Activated naive CD4-positive, alpha-beta T cell treated with anti-CD3 and anti-CD28 coated beads, Interleukin-2, amount 50 U/mL, for 72 hours (primary cell): ENCODE results near the gene MAD2L2. TPM values are rescaled to one million over a fixed set of nuclear protein-coding genes. Genes with fewer than 3 reads are reported as not detected.

ENCODE experiments used
- ATAC-seq, 2 donors: fragments of 150-1000 bp; cut with Tn5 transposase; 2 replicates each; pipeline ENCODE4 v1.10.0; 2021; ENCODE audit warnings: mild to moderate bottlenecking in 2 of 2, moderate library complexity in 2 of 2
- DNase-seq, 2 donors: peaks; one replicate each; pipeline ENCODE4 v3.0.0; 2021 to 2022; ENCODE audit warnings: low spot score in 2 of 2
- H3K27ac Mint-ChIP-seq, 2 donors: one replicate each; pipeline ENCODE4 v1.8.0; 2022; ENCODE audit warnings: mild to moderate bottlenecking in 2 of 2, mixed read lengths in 2 of 2
- H3K36me3 Mint-ChIP-seq, 2 donors: one replicate each; pipeline ENCODE4 v1.8.0; 2022; ENCODE audit warnings: mixed read lengths in 2 of 2
- H3K9me3 Mint-ChIP-seq, 2 donors: one replicate each; pipeline ENCODE4 v1.8.0; 2022; ENCODE audit warnings: mixed read lengths in 2 of 2
- total RNA-seq, 2 donors: library from RNA; stranded (reverse); gene quantifications; one replicate each; pipeline ENCODE4 v1.2.3, GENCODE V29; 2022

Gene MAD2L2
- total RNA-seq, 2 donors from 2014 or later = 76.7 to 115 TPM

GRCh38 chr1:11634365-11635192 is 46.4 kb downstream of the MAD2L2 start:
- no peak for DNase-seq
- H3K27ac Mint-ChIP-seq = no peak overlapping the region
- ATAC-seq = no peak
- no peaks in the 10 kb centered on the region for H3K36me3 Mint-ChIP-seq
- H3K9me3 Mint-ChIP-seq = no peaks in the 10 kb centered on the region

DNA sequence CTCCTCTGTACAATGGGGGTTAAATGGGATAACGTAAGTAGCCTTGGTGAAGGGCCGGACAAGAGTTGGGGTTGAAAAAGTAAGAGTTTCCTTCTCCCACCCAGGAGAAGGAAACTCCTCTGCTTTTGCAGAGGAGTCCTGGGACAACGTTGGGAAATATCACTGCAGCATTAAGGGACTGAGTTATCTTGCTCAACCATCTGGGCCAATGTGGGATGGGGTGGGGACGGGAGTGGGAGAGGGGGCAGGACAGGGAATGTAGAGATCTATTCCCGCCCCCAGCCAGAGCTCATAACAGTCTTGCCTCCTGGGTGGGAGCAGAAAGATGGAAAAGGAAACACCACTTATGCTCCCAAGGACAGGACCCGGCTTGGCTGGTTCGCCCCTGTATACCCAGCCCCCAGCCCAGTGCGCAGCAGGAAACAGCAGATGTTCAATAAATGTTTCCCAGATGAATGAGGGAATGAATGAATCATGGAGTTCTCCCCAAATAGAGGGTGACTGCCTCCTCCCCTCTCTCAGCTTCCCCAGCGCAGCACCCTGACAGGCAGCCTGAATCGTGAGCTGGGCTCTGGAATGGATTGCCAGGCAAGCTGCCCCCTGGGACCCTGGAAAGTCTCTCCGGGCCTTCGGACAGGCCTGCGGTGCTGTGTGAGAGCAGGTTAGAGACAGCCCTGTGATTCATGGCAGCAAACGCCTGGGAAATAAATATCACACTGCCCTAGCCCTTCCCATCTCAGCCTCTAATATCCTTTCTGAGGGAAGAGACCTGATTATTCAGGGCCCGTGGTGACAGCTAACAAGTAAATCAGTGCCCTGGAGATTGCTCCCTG is 51.5 kb downstream of the MAD2L2 start:
- no peak for DNase-seq
- Mint-ChIP-seq H3K36me3 (no peaks in the 10 kb centered on the region), H3K27ac (no peak overlapping the region), H3K9me3 (no peaks in the 10 kb centered on the region)
- ATAC-seq = no peak

DNA sequence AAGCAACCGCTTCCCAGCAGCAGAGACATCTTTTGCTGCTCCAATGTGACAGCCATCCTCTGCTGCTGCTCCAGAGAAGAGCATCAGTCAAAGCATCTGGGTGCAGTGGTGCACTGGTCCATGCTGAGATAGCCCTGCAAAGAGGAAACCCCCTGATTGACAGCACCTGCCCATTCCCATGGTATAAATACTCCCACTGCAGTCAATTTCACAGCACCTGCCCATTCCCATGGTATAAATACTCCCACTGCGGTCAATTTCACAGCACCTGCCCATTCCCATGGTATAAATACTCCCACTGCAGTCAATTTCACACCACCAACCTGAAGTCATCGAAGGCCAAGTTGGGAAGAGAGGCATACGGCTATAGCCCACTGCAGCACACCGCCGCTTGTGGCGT is 52.2 kb downstream of the MAD2L2 start:
- no peak overlapping the region for H3K27ac Mint-ChIP-seq
- DNase-seq (no peak), ATAC-seq (no peak)
- H3K36me3 Mint-ChIP-seq = no peaks in the 10 kb centered on the region
- no peaks in the 10 kb centered on the region for H3K9me3 Mint-ChIP-seq

- Mint-ChIP-seq H3K27ac (no peak overlapping the region), H3K9me3 (no peaks in the 10 kb centered on the region), H3K36me3 (no peaks in the 10 kb centered on the region)
- ATAC-seq (no peak), DNase-seq (no peak)
These were observed 54.4 kb downstream of the MAD2L2 start for GRCh38 chr1:11626551-11626950.

Other genes starting within 250 kb of the MAD2L2 start
- gene DISP3, start 202.0 kb downstream of the MAD2L2 start, total RNA-seq = under 1 TPM; 0.80 to 0.82 TPM
- 1 to 10 TPM; 1.9 to 2.0 TPM for gene FBXO2, start 26.7 kb downstream of the MAD2L2 start, total RNA-seq
- 10 to 100 TPM; 22.7 to 27.3 TPM for gene FBXO44, start 26.3 kb downstream of the MAD2L2 start, total RNA-seq
- gene FBXO6, start 16.9 kb downstream of the MAD2L2 start, total RNA-seq = 10 to 100 TPM in 1 of 2 donors, 1 to 10 TPM in 1; 3.2 to 11.2 TPM
- under 1 TPM; 0.04 to 0.46 TPM for gene DRAXIN, start 10.6 kb upstream of the MAD2L2 start, total RNA-seq
- gene AGTRAP, start 55.0 kb upstream of the MAD2L2 start, total RNA-seq = 10 to 100 TPM in 1 of 2 donors, 1 to 10 TPM in 1; 9.7 to 24.1 TPM
- not detected for gene C1orf167, start 81.0 kb upstream of the MAD2L2 start, total RNA-seq
- 10 to 100 TPM; 14.8 to 18.2 TPM for gene MTHFR, start 124.8 kb upstream of the MAD2L2 start, total RNA-seq
- gene CLCN6, start 125.0 kb upstream of the MAD2L2 start, total RNA-seq = 10 to 100 TPM; 14.8 to 16.6 TPM
- gene NPPA, start 166.6 kb upstream of the MAD2L2 start, total RNA-seq = not detected
- gene NPPB, start 177.8 kb upstream of the MAD2L2 start, total RNA-seq = not detected
- gene KIAA2013, start 245.3 kb upstream of the MAD2L2 start, total RNA-seq = 10 to 100 TPM; 16.3 to 24.9 TPM